Measurements from ENCODE around the gene SLC9A1.

- TF ChIP-seq POLR2A (IDR thresholded peaks at IDR 0.05): no peak
- no peak for TF ChIP-seq CTCF (IDR thresholded peaks at IDR 0.05)
Measured at GRCh38 chr1:27133991-27134390, 20.9 kb downstream of the SLC9A1 start.
